Activated CD4-positive, alpha-beta memory T cell treated with anti-CD3 and anti-CD28 coated beads for 36 hours (primary cell): ENCODE measurements around the gene ZNF101. TPM values are rescaled to one million over a fixed set of nuclear protein-coding genes. Genes with fewer than 3 reads are reported as not detected.
A peak's percentile ranks its signal among the peaks of the same experiment; 100 is the strongest.

ENCODE experiments used
- CTCF ChIA-PET: fragments of 350-600 bp; sonication (Branson Sonifier 250); formaldehyde crosslinking; loops from one replicate; lab custom pipeline; 2021; ENCODE audit warnings: antibody characterized with exemption, inconsistent platforms; lab: Charles Lee
- POLR2A ChIA-PET: fragments of 350-600 bp; sonication (Branson Sonifier 250); formaldehyde crosslinking; loops from one replicate; lab custom pipeline; 2021; ENCODE audit warnings: antibody characterized with exemption; lab: Charles Lee
- DNase-seq: peaks from one replicate; pipeline ENCODE4 v3.0.0-alpha.2; 2020
- H3K27ac Mint-ChIP-seq: one replicate; pipeline ENCODE4 v1.8.0; 2021; ENCODE audit warnings: mixed read lengths
- H3K27me3 Mint-ChIP-seq: one replicate; pipeline ENCODE4 v1.8.0; 2021; ENCODE audit warnings: mixed read lengths
- H3K36me3 Mint-ChIP-seq: one replicate; pipeline ENCODE4 v1.8.0; 2021; ENCODE audit warnings: mixed read lengths
- H3K4me1 Mint-ChIP-seq: one replicate; pipeline ENCODE4 v1.8.0; 2021; ENCODE audit warnings: low read depth, mixed read lengths
- H3K4me3 Mint-ChIP-seq: one replicate; pipeline ENCODE4 v1.8.0; 2021; ENCODE audit warnings: mild to moderate bottlenecking, mixed read lengths
- H3K9me3 Mint-ChIP-seq: one replicate; pipeline ENCODE4 v1.8.0; 2021; ENCODE audit warnings: mixed read lengths
- intact Hi-C: fragments of 100-400 bp; cut with micrococcal nuclease; formaldehyde crosslinking; loops from one replicate; pipeline ENCODE4 v1.15.1; 2023
- total RNA-seq, 2 experiments: library from RNA; stranded (reverse); gene quantifications; one replicate each; pipeline ENCODE4 v1.2.3, GENCODE V29; 2021

ZNF101 gene
- total RNA-seq, result 10 to 100 TPM; 76.0 to 77.0 TPM

DNA sequence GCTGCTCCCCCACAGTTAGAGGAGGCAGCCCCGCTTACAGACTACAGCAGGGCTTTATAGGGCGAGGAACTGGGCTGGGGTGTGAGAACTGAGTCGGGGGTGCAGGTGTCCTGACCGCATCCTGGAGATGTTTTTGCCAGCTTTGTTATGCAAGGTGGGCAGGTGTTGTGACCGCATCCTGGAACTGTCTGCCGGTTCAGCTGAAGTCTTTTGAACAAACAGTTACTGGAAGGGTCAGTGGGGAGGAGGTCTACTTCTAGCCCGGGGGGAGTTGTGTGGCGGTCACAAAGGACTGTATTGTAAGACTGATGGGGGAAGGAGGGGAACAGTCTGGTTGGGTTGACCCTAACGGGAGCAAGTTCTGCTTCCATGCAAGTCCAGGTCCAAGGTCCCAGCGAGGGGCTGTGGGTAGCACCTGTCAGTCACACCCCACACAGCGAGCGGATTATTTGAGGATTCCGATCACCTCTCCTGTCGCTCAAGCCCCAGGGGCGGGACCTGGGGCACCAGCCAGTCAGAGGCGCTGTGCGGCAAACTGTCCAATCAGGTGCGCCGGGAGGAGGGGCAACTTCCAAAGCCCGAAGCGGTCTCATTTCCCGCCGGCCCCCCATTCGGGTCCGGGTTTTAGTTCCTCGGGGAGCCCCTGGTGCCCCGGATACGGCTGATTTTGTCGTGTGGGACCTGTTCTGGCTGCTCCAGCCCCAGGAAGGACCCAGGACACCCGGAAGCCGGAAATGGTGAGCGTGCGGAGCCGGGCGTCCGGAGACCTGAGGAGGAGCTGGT is at the start of gene ZNF101:
Gene ZNF101, plus strand, starts transcription at position 610 of the 783 bp plus-strand sequence. Its CDS starts 125 bp downstream, at position 735.
- Mint-ChIP-seq H3K9me3 (peaks cover 11% of the 10 kb centered on the region), H3K4me3 (peak within 1 kb of the TSS; percentile 82), H3K27me3 (no peaks in the 10 kb centered on the region), H3K27ac (peak within 1 kb of the TSS; percentile 96), H3K36me3 (peaks cover 41% of the 10 kb centered on the region), H3K4me1 (peaks cover 37% of the 10 kb centered on the region)
- ChIA-PET POLR2A (interaction anchor here (0.6 to 3.2 kb wide), 16 partner anchors 10 to 232 kb away, joined by 3 to 18 read pairs (median 4); partner anchors contain the start of genes ZNF14, ZNF253, ZNF506 and ZNF93), CTCF (interaction anchor here (1.2 to 1.3 kb wide), 3 partner anchors 25 to 136 kb away, joined by 3 to 5 read pairs (median 3); partner anchors contain the start of genes GMIP and ZNF14)
- intact Hi-C loops, result loop anchor here (1.0 to 10.0 kb wide), 8 partner anchors 64 to 474 kb away; partner anchors contain the start of genes BORCS8, GATAD2A, RFXANK and ZNF14
- DNase-seq, result peak; percentile 98

DNA sequence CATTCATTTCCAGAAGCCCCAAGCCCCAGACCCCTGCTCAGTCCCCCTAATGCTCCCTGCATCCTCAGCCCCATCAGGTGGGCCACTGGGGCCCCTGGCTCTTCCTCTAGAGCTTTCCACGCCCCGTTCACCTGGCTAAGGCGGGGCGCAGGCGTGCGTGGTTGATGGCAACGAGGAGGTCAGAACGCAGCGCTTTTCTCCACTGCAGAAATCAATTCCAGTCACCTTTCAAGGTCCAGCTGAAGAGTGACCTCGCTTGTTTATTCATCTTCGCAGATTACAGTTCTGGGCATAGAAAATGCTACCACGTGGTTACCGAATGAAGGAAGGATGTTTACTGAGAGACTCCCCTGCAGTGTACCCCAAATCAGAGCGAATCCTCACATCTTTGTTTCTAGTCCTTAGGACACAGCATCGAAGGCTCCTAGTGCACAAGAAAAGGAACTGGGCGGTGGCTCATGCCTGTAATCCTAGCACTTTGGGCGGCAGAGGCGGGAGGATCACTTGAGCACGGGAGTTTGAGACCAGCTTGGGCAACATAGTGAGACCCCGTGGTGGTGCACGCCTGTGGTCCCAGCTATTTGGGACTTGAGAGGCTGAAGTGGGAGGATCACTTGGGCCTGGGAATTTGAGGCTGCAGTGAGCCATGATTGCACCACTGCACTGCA is 49.3 kb upstream of the ZNF101 start:
- intact Hi-C loops, result loop anchor here (2.0 kb wide), 3 partner anchors 29 to 79 kb away; partner anchors contain the start of gene ATP13A1
- H3K9me3 Mint-ChIP-seq, result no peaks in the 10 kb centered on the region
- DNase-seq, result no peak
- no peaks in the 10 kb centered on the region for H3K27me3 Mint-ChIP-seq
- H3K36me3 Mint-ChIP-seq, result peaks cover 18% of the 10 kb centered on the region
- H3K27ac Mint-ChIP-seq, result peak overlapping the region; percentile 72
- ChIA-PET POLR2A (interaction anchor here (0.6 to 3.0 kb wide), 3 partner anchors 8 to 45 kb away, joined by 3 to 12 read pairs (median 3); no protein-coding TSS in a partner anchor), CTCF (interaction anchor here (0.8 kb wide), 1 partner anchor 25 kb away, joined by 4 read pairs; the partner anchor contains the start of gene GMIP)
- H3K4me1 Mint-ChIP-seq, result peaks cover 38% of the 10 kb centered on the region
- peak overlapping the region; percentile 94 for H3K4me3 Mint-ChIP-seq

GRCh38 chr19:19619849-19620210 is 48.8 kb upstream of the ZNF101 start:
- no peak overlapping the region for H3K4me3 Mint-ChIP-seq
- H3K27ac Mint-ChIP-seq, result no peak overlapping the region
- no peaks in the 10 kb centered on the region for H3K9me3 Mint-ChIP-seq
- peaks cover 35% of the 10 kb centered on the region for H3K4me1 Mint-ChIP-seq
- peaks cover 18% of the 10 kb centered on the region for H3K36me3 Mint-ChIP-seq
- H3K27me3 Mint-ChIP-seq, result no peaks in the 10 kb centered on the region
- ChIA-PET CTCF (interaction anchor here (0.8 to 1.3 kb wide), 2 partner anchors 24 to 87 kb away, joined by 4 to 9 read pairs; partner anchors contain the start of gene GMIP), POLR2A (interaction anchor here (0.6 kb wide), 1 partner anchor 46 kb away, joined by 3 read pairs; no protein-coding TSS in a partner anchor)
- intact Hi-C loops, result loop anchor here (2.0 kb wide), 3 partner anchors 29 to 79 kb away; partner anchors contain the start of gene ATP13A1
- no peak for DNase-seq

DNA sequence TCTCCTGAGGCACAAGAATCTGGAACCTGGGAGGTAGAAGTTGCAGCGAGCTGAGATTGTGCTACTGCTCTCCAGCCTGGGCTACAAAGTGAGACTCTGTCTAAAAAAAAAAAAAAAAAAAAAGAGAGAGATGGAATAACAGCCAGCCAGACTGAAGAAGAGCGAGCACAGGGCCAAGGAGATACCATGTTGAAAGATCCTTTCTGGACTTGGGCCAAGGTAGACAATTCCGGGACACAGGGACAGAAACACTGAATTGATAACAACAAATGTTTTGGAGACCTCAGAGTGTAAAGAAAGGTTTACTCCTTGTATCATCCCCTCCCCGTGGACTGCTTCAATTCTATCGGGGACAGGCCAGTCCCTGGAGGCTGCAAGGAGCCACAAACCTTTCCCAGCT is 45.3 kb upstream of the ZNF101 start:
- DNase-seq, result no peak
- no peaks in the 10 kb centered on the region for H3K9me3 Mint-ChIP-seq
- H3K27ac Mint-ChIP-seq, result no peak overlapping the region
- ChIA-PET POLR2A (no interaction called here), CTCF (interaction anchor here (0.7 to 1.9 kb wide), 4 partner anchors 9 to 91 kb away, joined by 3 to 7 read pairs (median 4); no protein-coding TSS in a partner anchor)
- peaks cover 18% of the 10 kb centered on the region for H3K36me3 Mint-ChIP-seq
- H3K4me3 Mint-ChIP-seq, result no peak overlapping the region
- no peaks in the 10 kb centered on the region for H3K27me3 Mint-ChIP-seq
- H3K4me1 Mint-ChIP-seq, result peaks cover 28% of the 10 kb centered on the region
- intact Hi-C loops, result no loop called here

DNA sequence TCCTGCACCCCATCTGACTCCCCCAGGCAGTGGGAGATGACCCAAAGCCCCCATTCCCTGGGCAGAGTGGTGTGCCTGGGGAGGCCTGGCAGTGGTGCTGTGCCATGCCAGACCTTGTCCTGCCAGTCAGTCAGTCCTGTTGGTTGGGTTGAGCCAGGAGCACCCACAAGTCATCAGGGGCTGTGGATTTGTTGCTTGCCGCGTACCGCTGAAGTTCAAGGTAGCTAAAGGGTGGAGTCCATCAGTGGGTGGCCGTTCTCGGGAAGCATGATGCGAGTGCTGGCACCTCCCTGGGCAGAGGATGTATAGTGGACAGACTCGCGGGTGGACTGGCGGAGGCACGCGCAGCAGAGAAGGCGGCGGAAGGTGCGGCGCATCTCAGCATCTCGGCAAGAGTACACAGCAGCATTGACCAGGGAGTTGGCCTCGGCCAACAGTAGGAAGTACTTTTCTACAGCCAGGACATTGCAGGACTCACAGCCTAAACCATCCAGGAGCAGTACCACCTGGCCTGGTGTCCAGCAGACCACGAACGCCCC is 44.5 kb upstream of the ZNF101 start:
- no peak for DNase-seq
- Mint-ChIP-seq H3K4me3 (no peak overlapping the region), H3K9me3 (no peaks in the 10 kb centered on the region), H3K4me1 (peaks cover 25% of the 10 kb centered on the region), H3K27me3 (no peaks in the 10 kb centered on the region), H3K36me3 (peaks cover 20% of the 10 kb centered on the region), H3K27ac (peak overlapping the region; percentile 21)
- ChIA-PET CTCF (interaction anchor here (1.0 kb wide), 1 partner anchor 92 kb away, joined by 3 read pairs; no protein-coding TSS in a partner anchor), POLR2A (no interaction called here)
- intact Hi-C loops, result no loop called here

- peak overlapping the region; percentile 93 for H3K27ac Mint-ChIP-seq
- DNase-seq, result no peak
- ChIA-PET POLR2A (interaction anchor here (0.6 to 1.8 kb wide), 7 partner anchors 9 to 36 kb away, joined by 3 to 12 read pairs (median 3); partner anchors contain the start of genes GMIP and PBX4), CTCF (interaction anchor here (1.2 kb wide), 2 partner anchors 73 to 94 kb away, joined by 3 to 4 read pairs; no protein-coding TSS in a partner anchor)
- no peaks in the 10 kb centered on the region for H3K27me3 Mint-ChIP-seq
- H3K4me3 Mint-ChIP-seq, result peak overlapping the region; percentile 90
- H3K36me3 Mint-ChIP-seq, result peaks cover 30% of the 10 kb centered on the region
- H3K9me3 Mint-ChIP-seq, result no peaks in the 10 kb centered on the region
- intact Hi-C loops, result loop anchor here (1.0 to 2.0 kb wide), 2 partner anchors 16 to 20 kb away; partner anchors contain the start of gene GMIP
- peaks cover 22% of the 10 kb centered on the region for H3K4me1 Mint-ChIP-seq
Measured at GRCh38 chr19:19626516-19627472, 41.8 kb upstream of the ZNF101 start.

DNA sequence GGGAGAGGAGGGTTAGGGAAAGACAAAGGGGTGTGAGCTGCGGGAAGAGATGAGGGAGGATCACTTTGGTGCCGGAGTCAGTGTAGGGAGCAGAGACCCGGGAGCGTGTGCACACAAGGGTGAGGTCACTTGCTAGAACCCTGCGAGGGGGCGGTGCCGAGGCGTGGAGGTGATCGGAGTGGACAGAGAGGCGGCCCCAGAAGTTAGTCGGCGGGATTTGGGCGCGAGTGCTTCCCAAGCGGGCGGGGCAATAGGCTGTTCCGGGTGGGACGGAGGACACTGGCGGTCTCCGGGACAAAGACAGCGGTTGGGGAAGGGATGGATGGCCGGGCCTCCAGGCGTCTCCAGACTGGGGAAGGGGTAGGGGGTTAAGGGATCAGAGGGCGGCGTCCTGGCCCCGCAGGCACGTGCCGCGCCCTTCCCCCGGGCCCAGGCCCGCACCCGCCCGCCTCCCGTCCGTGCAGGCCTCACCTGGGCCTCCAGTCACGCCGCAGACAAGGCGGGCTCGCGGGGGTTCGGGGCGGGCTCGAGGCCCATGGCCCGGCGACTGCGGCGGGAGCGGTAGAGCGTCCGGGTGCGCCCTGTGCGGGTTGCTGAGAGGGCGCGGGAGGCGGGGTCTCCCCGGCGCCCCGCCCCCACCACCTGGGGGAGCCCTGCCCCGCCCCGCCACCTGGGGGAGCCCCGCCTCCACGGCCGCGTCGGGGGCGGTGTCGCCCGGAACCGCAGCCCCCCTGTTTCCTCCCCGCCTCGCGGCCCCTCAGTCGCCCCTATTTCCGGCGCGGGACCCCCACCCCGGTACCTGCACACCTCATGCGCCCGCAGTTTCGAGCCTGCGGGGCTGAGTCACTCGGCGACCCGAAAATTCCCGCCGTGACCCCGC is 40.8 kb upstream of the ZNF101 start, which contains the start of gene LPAR2:
Gene LPAR2, minus strand, starts transcription at position 600 of the 880 bp plus-strand sequence. CDS start 945 bp downstream, outside the sequence.
- POLR2A ChIA-PET, result interaction anchor here (0.6 to 1.8 kb wide), 9 partner anchors 10 to 37 kb away, joined by 3 to 12 read pairs (median 3); partner anchors contain the start of genes GMIP and PBX4
- no peaks in the 10 kb centered on the region for H3K9me3 Mint-ChIP-seq
- H3K4me3 Mint-ChIP-seq, result peak within 1 kb of the TSS; percentile 90
- CTCF ChIA-PET, result interaction anchor here (0.6 to 1.3 kb wide), 4 partner anchors 42 to 95 kb away, joined by 3 to 6 read pairs (median 4); no protein-coding TSS in a partner anchor
- no peaks in the 10 kb centered on the region for H3K27me3 Mint-ChIP-seq
- peaks cover 35% of the 10 kb centered on the region for H3K36me3 Mint-ChIP-seq
- DNase-seq, result peak; percentile 79
- peak within 1 kb of the TSS; percentile 93 for H3K27ac Mint-ChIP-seq
- H3K4me1 Mint-ChIP-seq, result peaks cover 20% of the 10 kb centered on the region
- intact Hi-C loops, result loop anchor here (1.0 to 2.0 kb wide), 3 partner anchors 10 to 22 kb away; partner anchors contain the start of genes GMIP and PBX4

DNA sequence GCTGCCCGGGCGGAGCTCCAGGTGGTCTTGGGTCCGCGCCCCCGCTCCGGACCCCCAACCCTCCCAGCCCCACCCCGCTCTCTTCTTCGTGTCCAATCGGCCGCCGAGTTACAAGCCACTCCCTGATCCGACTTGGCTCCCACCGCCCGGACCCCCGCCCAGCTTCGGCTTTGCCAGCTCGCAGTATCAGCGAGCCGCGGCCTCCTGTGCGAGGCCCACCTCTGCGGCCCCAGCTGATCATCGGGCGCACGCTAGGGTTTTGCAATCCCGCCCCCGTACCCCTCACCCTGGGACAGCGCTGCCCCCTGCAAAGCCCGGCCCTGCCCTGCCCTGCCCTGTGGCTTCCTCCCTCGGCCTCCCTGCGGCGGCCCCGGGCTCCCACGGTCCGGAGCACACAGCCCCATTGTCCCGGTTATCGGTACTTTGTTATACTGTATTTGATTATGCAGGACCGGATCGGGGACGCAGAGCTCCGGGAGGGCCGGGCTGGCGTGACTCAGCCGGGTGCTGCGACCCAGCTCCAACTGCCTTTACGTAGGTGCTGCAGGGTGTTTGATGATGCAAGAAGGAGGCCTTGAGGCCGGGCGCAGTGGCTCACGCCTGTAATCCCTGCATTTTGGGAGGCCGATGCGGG is 40.0 kb upstream of the ZNF101 start:
- Mint-ChIP-seq H3K9me3 (no peaks in the 10 kb centered on the region), H3K27me3 (no peaks in the 10 kb centered on the region), H3K4me3 (peak overlapping the region; percentile 70), H3K27ac (peak overlapping the region; percentile 67), H3K36me3 (peaks cover 39% of the 10 kb centered on the region), H3K4me1 (peaks cover 23% of the 10 kb centered on the region)
- intact Hi-C loops, result loop anchor here (1.0 kb wide), 1 partner anchor 10 kb away; the partner anchor contains the start of gene PBX4
- DNase-seq, result peak; percentile 68
- CTCF ChIA-PET, result interaction anchor here (0.6 to 1.3 kb wide), 3 partner anchors 15 to 96 kb away, joined by 3 to 6 read pairs (median 3); partner anchors contain the start of gene GMIP
- POLR2A ChIA-PET, result interaction anchor here (0.7 to 1.5 kb wide), 5 partner anchors 15 to 39 kb away, joined by 3 to 5 read pairs (median 4); no protein-coding TSS in a partner anchor

- no peak for DNase-seq
- CTCF ChIA-PET, result no interaction called here
- POLR2A ChIA-PET, result no interaction called here
- no peak overlapping the region for H3K27ac Mint-ChIP-seq
- H3K4me1 Mint-ChIP-seq, result peaks cover 23% of the 10 kb centered on the region
- no peaks in the 10 kb centered on the region for H3K9me3 Mint-ChIP-seq
- peaks cover 43% of the 10 kb centered on the region for H3K36me3 Mint-ChIP-seq
- no peaks in the 10 kb centered on the region for H3K27me3 Mint-ChIP-seq
- no peak overlapping the region for H3K4me3 Mint-ChIP-seq
- intact Hi-C loops, result no loop called here
Measured at GRCh38 chr19:19630062-19630414, 38.6 kb upstream of the ZNF101 start.
